HepG2 (cell line): ENCODE results near the gene C4orf54.

Source experiments
- CBFB ChIP-seq: sonication (generic); formaldehyde crosslinking; IDR thresholded peaks from 2 replicates; pipeline ENCODE4 v1.4.0; 2020; ENCODE audit warnings: missing genetic modification reagents
- FOXK2 ChIP-seq: fragments of 450-650 bp; IDR thresholded peaks from 2 replicates; pipeline ENCODE4 v1.6.1; 2016
- JDP2 ChIP-seq: sonication (generic); formaldehyde crosslinking; IDR thresholded peaks from 2 replicates; pipeline ENCODE4 v1.8.1; 2022; ENCODE audit warnings: missing genetic modification reagents, borderline replicate concordance
- NFE2L2 ChIP-seq: fragments of 150-350 bp; IDR thresholded peaks from 2 replicates; pipeline ENCODE4 v1.6.1; 2014; ENCODE audit warnings: low read length
- NFYB ChIP-seq: sonication (generic); formaldehyde crosslinking; IDR thresholded peaks from 2 replicates; pipeline ENCODE4 v1.4.0; 2020; ENCODE audit warnings: missing genetic modification reagents
- SP1 ChIP-seq, 2 experiments: fragments of 450-650 bp in 1 of 2; sonication (generic) in 1 of 2; formaldehyde crosslinking in 1 of 2; IDR thresholded peaks; 2 replicates each; pipeline versions ENCODE4 v1.4.0 to v1.6.1; 2016 to 2020; ENCODE audit warnings: missing genetic modification reagents in 1 of 2
- ZNF335 ChIP-seq: sonication (generic); formaldehyde crosslinking; IDR thresholded peaks from 2 replicates; pipeline ENCODE4 v1.4.0; 2020; ENCODE audit warnings: missing genetic modification reagents
- ZNF567 ChIP-seq: sonication (generic); formaldehyde crosslinking; IDR thresholded peaks from 2 replicates; pipeline ENCODE4 v1.8.1; 2023; ENCODE audit warnings: mild to moderate bottlenecking, missing genetic modification reagents, borderline replicate concordance
- ZNF572 ChIP-seq: sonication (generic); formaldehyde crosslinking; IDR thresholded peaks from 2 replicates; pipeline ENCODE4 v1.5.1; 2020; ENCODE audit warnings: mild to moderate bottlenecking, missing genetic modification reagents
- ZNF678 ChIP-seq: sonication (generic); formaldehyde crosslinking; IDR thresholded peaks from 2 replicates; pipeline ENCODE4 v1.4.0; 2020; ENCODE audit warnings: mild to moderate bottlenecking, missing genetic modification reagents
- TF ChIP-seq, protein P1 (sequence below): sonication (generic); formaldehyde crosslinking; IDR thresholded peaks from 2 replicates; pipeline ENCODE4 v1.4.0; 2020; ENCODE audit warnings: missing genetic modification reagents

DNA sequence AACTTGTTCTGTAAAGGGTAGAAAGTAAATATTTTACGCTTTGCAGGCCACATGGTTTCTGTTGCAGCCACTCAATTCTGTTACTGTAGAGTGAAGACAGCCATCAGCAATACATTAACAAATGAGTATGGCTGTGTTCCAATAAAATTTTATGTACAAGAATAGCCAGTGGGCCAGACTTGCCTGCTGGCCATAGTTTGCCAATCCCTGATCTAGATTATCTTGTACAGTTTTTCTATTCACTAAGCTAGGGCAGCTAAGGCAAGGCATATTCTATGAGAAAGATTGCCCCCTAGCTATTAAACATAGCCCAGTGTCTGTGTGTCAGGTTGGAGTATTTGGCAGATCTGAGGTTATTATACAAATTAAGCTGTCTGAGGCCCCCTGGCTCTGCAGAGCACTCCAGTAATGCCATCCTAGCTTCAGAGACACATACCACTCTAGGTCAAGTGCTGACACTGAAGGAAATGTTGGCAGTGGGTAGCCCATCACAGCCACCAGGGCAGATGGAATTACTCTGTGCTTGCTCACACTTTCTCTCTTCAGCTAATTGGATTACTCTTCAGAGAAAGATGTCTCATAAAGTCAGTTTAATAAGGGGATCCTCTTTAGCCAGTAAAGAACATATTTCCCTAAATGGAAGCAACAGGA lies 42.3 kb downstream of the C4orf54 start:
- no peak for TF ChIP-seq FOXK2
- TF ChIP-seq NFYB, result no peak
- TF ChIP-seq JDP2 (CRISPR knock-in tag), result no peak
- no peak for TF ChIP-seq CBFB (CRISPR knock-in tag)
- TF ChIP-seq ZNF678 (CRISPR knock-in tag), result no peak
- TF ChIP-seq, protein P1, sequence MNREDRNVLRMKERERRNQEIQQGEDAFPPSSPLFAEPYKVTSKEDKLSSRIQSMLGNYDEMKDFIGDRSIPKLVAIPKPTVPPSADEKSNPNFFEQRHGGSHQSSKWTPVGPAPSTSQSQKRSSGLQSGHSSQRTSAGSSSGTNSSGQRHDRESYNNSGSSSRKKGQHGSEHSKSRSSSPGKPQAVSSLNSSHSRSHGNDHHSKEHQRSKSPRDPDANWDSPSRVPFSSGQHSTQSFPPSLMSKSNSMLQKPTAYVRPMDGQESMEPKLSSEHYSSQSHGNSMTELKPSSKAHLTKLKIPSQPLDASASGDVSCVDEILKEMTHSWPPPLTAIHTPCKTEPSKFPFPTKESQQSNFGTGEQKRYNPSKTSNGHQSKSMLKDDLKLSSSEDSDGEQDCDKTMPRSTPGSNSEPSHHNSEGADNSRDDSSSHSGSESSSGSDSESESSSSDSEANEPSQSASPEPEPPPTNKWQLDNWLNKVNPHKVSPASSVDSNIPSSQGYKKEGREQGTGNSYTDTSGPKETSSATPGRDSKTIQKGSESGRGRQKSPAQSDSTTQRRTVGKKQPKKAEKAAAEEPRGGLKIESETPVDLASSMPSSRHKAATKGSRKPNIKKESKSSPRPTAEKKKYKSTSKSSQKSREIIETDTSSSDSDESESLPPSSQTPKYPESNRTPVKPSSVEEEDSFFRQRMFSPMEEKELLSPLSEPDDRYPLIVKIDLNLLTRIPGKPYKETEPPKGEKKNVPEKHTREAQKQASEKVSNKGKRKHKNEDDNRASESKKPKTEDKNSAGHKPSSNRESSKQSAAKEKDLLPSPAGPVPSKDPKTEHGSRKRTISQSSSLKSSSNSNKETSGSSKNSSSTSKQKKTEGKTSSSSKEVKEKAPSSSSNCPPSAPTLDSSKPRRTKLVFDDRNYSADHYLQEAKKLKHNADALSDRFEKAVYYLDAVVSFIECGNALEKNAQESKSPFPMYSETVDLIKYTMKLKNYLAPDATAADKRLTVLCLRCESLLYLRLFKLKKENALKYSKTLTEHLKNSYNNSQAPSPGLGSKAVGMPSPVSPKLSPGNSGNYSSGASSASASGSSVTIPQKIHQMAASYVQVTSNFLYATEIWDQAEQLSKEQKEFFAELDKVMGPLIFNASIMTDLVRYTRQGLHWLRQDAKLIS, result no peak
- no peak for TF ChIP-seq ZNF567 (CRISPR knock-in tag)
- no peak for TF ChIP-seq NFE2L2
- TF ChIP-seq SP1 (IDR thresholded peaks at IDR 0.05), result no peak
- TF ChIP-seq SP1 (CRISPR knock-in tag; IDR thresholded peaks at IDR 0.05), result no peak
- TF ChIP-seq ZNF572 (CRISPR knock-in tag), result no peak
- no peak for TF ChIP-seq ZNF335 (CRISPR knock-in tag)
